Measurements from ENCODE around the gene PAK6.

PAK6 gene

DNA sequence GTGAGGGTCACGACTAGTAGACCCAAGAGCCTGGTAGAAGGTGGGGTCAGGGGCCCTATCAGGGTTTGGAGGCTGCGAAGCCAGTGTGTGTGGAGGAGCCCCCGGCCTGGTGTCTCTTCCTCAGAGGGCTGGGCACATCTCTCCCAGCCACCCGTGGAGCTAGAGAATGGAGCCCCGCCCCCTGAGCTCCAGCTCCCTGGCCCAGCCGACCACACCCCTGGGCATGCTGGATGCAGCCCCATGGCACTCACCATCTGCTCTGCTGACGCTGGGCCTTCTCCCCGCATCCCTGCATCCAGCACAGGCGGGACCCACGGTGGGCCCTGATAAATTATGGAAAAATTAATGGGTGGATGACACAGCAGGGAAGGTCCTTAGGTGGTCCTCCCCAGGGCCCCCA is 26.5 kb downstream of the PAK6 start:
- Histone ChIP-seq H3K79me2 (ENCODE audit: control insufficient read depth, low read length) (no peaks in the 10 kb centered on the region), H4K20me1 (ENCODE audit: control insufficient read depth, insufficient read depth, low read depth, low read length) (no peaks in the 10 kb centered on the region), H3K9me3 (ENCODE audit: control insufficient read depth, insufficient read depth, low read length) (no peaks in the 10 kb centered on the region), H3F3A (ENCODE audit: control insufficient read depth, insufficient read depth) (no peaks in the 10 kb centered on the region), H3K27ac (ENCODE audit: low read depth, low read length) (no peak overlapping the region), H3K36me3 (ENCODE audit: control insufficient read depth, low read length) (no peaks in the 10 kb centered on the region), H3K9me2 (replicated peaks; ENCODE audit: control insufficient read depth, low read length) (no peaks in the 10 kb centered on the region), H3K4me3 (ENCODE audit: low read length) (no peak overlapping the region), H3K27me3 (ENCODE audit: control insufficient read depth, low read length) (peaks cover 23% of the 10 kb centered on the region), H3K4me2 (ENCODE audit: low read length) (no peak overlapping the region), H3K4me1 (ENCODE audit: control insufficient read depth, low read length) (no peaks in the 10 kb centered on the region)
- no peak for TF ChIP-seq EZH2phosphoT487 (IDR thresholded peaks at IDR 0.05; ENCODE audit: borderline replicate concordance, low read length)
- TF ChIP-seq, protein P1, sequence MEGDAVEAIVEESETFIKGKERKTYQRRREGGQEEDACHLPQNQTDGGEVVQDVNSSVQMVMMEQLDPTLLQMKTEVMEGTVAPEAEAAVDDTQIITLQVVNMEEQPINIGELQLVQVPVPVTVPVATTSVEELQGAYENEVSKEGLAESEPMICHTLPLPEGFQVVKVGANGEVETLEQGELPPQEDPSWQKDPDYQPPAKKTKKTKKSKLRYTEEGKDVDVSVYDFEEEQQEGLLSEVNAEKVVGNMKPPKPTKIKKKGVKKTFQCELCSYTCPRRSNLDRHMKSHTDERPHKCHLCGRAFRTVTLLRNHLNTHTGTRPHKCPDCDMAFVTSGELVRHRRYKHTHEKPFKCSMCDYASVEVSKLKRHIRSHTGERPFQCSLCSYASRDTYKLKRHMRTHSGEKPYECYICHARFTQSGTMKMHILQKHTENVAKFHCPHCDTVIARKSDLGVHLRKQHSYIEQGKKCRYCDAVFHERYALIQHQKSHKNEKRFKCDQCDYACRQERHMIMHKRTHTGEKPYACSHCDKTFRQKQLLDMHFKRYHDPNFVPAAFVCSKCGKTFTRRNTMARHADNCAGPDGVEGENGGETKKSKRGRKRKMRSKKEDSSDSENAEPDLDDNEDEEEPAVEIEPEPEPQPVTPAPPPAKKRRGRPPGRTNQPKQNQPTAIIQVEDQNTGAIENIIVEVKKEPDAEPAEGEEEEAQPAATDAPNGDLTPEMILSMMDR (IDR thresholded peaks at IDR 0.05; ENCODE audit: low read depth, low read length, poor library complexity, severe bottlenecking): no peak

DNA sequence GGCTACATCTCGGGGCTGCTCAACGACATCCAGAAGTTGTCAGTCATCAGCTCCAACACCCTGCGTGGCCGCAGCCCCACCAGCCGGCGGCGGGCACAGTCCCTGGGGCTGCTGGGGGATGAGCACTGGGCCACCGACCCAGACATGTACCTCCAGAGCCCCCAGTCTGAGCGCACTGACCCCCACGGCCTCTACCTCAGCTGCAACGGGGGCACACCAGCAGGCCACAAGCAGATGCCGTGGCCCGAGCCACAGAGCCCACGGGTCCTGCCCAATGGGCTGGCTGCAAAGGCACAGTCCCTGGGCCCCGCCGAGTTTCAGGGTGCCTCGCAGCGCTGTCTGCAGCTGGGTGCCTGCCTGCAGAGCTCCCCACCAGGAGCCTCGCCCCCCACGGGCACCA is 27.0 kb downstream of the PAK6 start:
- Histone ChIP-seq H3K4me1 (ENCODE audit: control insufficient read depth, low read length) (no peaks in the 10 kb centered on the region), H3K27me3 (ENCODE audit: control insufficient read depth, low read length) (peaks cover 26% of the 10 kb centered on the region), H3K9me3 (ENCODE audit: control insufficient read depth, insufficient read depth, low read length) (no peaks in the 10 kb centered on the region), H4K20me1 (ENCODE audit: control insufficient read depth, insufficient read depth, low read depth, low read length) (no peaks in the 10 kb centered on the region), H3F3A (ENCODE audit: control insufficient read depth, insufficient read depth) (no peaks in the 10 kb centered on the region), H3K27ac (ENCODE audit: low read depth, low read length) (no peak overlapping the region), H3K9me2 (replicated peaks; ENCODE audit: control insufficient read depth, low read length) (no peaks in the 10 kb centered on the region), H3K79me2 (ENCODE audit: control insufficient read depth, low read length) (no peaks in the 10 kb centered on the region), H3K4me2 (ENCODE audit: low read length) (no peak overlapping the region), H3K4me3 (ENCODE audit: low read length) (no peak overlapping the region), H3K36me3 (ENCODE audit: control insufficient read depth, low read length) (no peaks in the 10 kb centered on the region)
- TF ChIP-seq EZH2phosphoT487 (IDR thresholded peaks at IDR 0.05; ENCODE audit: borderline replicate concordance, low read length): no peak
- TF ChIP-seq, protein P1 (IDR thresholded peaks at IDR 0.05; ENCODE audit: low read depth, low read length, poor library complexity, severe bottlenecking): no peak

DNA sequence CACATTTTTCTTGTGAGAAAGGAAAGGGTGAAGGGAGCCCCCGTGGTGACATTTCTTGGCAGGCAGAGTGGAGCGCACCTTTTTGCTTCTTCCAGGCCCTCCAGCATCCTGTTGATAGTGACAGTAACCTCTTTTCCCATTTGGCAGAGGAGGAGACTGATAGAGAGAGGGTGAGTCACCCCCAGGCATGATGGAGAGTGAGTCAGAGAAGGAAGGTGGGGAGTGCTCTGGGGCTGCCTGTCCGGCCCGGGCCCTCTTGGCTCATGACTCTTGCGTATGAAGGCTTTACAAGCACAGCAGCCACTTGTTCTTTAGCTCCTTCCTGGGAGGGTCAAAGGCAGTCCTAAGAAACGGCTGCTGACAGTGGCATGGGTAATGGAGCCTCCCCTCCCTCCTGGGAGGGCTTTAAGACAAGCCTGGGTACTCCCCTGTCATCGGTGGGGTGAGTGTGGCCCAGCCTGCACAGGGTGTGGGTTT is 28.0 kb downstream of the PAK6 start:
- Histone ChIP-seq H3K9me2 (replicated peaks; ENCODE audit: control insufficient read depth, low read length) (no peaks in the 10 kb centered on the region), H3K27ac (ENCODE audit: low read depth, low read length) (no peak overlapping the region), H4K20me1 (ENCODE audit: control insufficient read depth, insufficient read depth, low read depth, low read length) (no peaks in the 10 kb centered on the region), H3K36me3 (ENCODE audit: control insufficient read depth, low read length) (no peaks in the 10 kb centered on the region), H3K79me2 (ENCODE audit: control insufficient read depth, low read length) (no peaks in the 10 kb centered on the region), H3K4me1 (ENCODE audit: control insufficient read depth, low read length) (no peaks in the 10 kb centered on the region), H3F3A (ENCODE audit: control insufficient read depth, insufficient read depth) (no peaks in the 10 kb centered on the region), H3K4me2 (ENCODE audit: low read length) (no peak overlapping the region), H3K4me3 (ENCODE audit: low read length) (no peak overlapping the region), H3K9me3 (ENCODE audit: control insufficient read depth, insufficient read depth, low read length) (no peaks in the 10 kb centered on the region), H3K27me3 (ENCODE audit: control insufficient read depth, low read length) (peaks cover 22% of the 10 kb centered on the region)
- TF ChIP-seq EZH2phosphoT487 (IDR thresholded peaks at IDR 0.05; ENCODE audit: borderline replicate concordance, low read length): no peak
- TF ChIP-seq, protein P1 (IDR thresholded peaks at IDR 0.05; ENCODE audit: low read depth, low read length, poor library complexity, severe bottlenecking): no peak
